Smooth muscle cell of trachea (primary cell): ENCODE data around the gene PARD6G. TPM values are rescaled to one million over a fixed set of nuclear protein-coding genes. Genes with fewer than 3 reads are reported as not detected.

Source experiments
- total RNA-seq: library from RNA; depleted of rRNA; stranded (reverse); fragments of >200 nt; gene quantifications from 2 replicates; pipeline ENCODE4 v1.2.1, GENCODE V29; 2014

Gene PARD6G, protein sequence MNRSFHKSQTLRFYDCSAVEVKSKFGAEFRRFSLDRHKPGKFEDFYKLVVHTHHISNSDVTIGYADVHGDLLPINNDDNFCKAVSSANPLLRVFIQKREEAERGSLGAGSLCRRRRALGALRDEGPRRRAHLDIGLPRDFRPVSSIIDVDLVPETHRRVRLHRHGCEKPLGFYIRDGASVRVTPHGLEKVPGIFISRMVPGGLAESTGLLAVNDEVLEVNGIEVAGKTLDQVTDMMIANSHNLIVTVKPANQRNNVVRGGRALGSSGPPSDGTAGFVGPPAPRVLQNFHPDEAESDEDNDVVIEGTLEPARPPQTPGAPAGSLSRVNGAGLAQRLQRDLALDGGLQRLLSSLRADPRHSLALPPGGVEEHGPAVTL
- 0.73 and 5.8 TPM in 2 replicates for total RNA-seq

DNA sequence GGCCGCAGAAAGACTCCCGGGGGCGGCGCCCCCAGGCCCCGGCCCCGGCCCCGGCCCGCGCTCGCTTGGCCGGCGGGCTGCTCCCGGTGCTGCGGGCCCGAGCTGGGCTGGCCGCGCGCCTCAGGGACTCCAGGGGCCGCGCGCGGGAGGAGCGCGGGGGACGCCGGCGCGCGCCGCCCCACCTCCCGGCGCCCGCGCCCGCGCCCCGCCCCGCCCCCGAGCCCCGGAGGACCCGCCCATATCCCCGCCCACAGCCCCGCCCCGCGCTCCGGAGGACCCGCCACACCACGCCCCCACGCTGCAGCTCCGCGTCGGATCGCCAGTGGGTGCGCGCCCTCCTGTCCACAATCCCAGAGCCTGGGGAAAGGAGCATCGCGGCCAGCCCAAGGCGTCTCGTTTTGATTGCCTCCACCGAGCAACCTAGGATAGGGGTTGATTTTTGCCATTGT is at the start of gene PARD6G:
PARD6G (minus strand) TSS at position 122 of the 449 bp plus-strand sequence. CDS start 166 bp downstream, outside the sequence.

DNA sequence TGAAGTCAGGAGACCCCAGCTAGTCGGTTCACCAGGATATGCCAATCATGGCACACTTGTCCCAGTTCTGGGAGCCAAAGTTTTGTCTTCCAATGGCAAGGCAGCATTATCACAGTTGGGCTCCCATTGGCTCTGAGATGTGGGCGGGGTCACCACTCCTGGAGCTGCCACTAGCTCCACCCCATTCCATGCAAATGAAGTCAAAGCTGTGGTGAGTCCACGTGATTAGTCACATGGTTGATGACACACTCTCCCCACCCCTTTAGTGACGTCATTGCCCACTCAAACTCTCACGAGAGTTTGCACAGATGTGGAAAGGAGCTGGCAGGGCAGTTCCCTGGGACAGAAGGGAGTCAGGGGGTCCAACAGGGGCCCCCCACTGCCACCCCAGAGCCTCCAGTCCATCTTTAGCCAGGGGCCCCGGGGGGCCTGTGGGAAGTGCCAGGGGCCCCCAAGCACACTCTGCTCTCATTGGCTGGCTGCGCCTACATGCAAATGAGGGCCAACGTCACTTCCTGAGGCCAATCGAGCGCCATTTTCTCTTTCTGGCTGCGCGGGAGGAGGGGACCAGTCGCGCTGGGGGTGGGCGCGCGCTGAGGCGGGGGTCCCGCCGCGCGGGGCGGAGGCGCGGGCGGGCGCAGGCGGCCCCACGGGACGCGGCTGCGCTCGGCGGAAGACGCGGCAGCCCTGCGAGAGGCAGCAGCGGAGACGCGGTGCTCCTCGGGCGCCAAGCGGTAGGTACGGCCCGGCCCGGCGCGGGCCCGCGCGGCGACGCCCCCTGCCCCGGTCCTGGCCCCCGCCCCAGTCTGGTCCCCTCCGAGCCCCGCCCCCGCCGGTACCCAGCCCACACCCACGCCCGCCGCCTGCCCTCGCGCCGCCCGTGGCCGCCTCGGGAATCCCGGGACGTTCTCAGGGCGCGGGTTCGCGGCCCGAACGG is 138.3 kb downstream of the PARD6G start, which contains the start of gene ADNP2:
ADNP2 (plus strand) TSS at position 524 of the 937 bp plus-strand sequence. CDS start 8,281 bp downstream, outside the sequence.

Other genes with a start within 250 kb of the PARD6G start
- 23.7 and 29.4 TPM in 2 replicates for gene RBFA, start 213.1 kb downstream of the PARD6G start, total RNA-seq
- gene ADNP2, start 138.3 kb downstream of the PARD6G start, total RNA-seq, result 16.9 and 22.4 TPM in 2 replicates